HEK293 (cell line): ENCODE measurements around the gene TMPRSS11A.

Experiments used
- REPIN1 ChIP-seq: fragments of 450-650 bp; formaldehyde crosslinking; IDR thresholded peaks from 2 replicates; pipeline ENCODE4 v1.5.1; 2017; ENCODE audit warnings: missing biosample characterization, missing genetic modification characterization, low read depth
- ZNF146 ChIP-seq: fragments of 450-650 bp; formaldehyde crosslinking; IDR thresholded peaks from 2 replicates; pipeline ENCODE4 v1.5.1; 2016; ENCODE audit warnings: missing biosample characterization, missing genetic modification characterization

GRCh38 chr4:67911141-67911540 is 52.2 kb downstream of the TMPRSS11A start:
- no peak for TF ChIP-seq REPIN1 (tag by site-specific recombination)
- no peak for TF ChIP-seq ZNF146 (tag by site-specific recombination)
